ENCODE results near the gene OR2S2.

OR2S2 gene

DNA sequence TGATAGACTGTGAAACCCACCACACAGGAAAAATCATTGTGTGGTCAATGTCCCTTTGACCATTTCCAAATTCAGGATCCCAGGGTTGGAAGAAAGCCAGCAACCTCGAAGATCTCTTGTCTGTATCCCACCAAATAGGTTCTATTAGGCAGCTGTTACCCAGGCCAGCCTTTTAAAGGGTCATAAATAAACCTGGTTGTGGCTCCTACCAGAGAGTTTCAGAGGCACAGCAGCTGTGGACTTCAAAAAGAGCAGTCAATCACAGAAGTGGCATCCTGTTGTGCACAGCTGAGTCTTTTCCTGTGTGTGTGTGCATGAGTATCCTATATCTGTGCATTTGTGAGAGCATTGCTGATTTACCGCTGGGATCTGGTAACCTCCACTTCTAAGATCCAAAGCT is 23.7 kb upstream of the OR2S2 start:
- Histone ChIP-seq H2AFZ (ENCODE audit: low read depth, low read length) (no peak overlapping the region), H3K36me3 (ENCODE audit: control insufficient read depth in 1 of 2, insufficient read depth in 2 of 2, low read depth in 1 of 2, low read length in 2 of 2) (no peaks in the 10 kb centered on the region), H3K79me1 (replicated peaks; ENCODE audit: low read length, poor library complexity, severe bottlenecking) (no peaks in the 10 kb centered on the region), H3K4ac (ENCODE audit: low read depth in 1 of 2, low read length in 2 of 2) (no peak overlapping the region), H2AK5ac (ENCODE audit: low read length, severe bottlenecking) (no peak overlapping the region), H2BK120ac (ENCODE audit: low read depth, low read length) (no peak overlapping the region), H3K4me2 (ENCODE audit: low read length, poor library complexity, severe bottlenecking) (no peak overlapping the region), H2BK12ac (ENCODE audit: low read length in 2 of 2) (no peak overlapping the region), H4K91ac (ENCODE audit: low read length) (no peak overlapping the region), H3K9ac (ENCODE audit: low read length) (no peak overlapping the region), H3K23ac (ENCODE audit: low read length in 2 of 2) (no peak overlapping the region), H2BK5ac (ENCODE audit: low read depth, low read length, poor library complexity, severe bottlenecking) (no peak overlapping the region), H3K27ac (ENCODE audit: low read length, poor library complexity, severe bottlenecking) (no peak overlapping the region), H3K4me3 (ENCODE audit: insufficient read depth in 1 of 2, low read depth in 1 of 2, low read length in 2 of 2) (no peak overlapping the region), H4K8ac (ENCODE audit: low read length) (no peak overlapping the region), H3K9me3 (ENCODE audit: control insufficient read depth, low read length) (no peaks in the 10 kb centered on the region), H2BK15ac (ENCODE audit: low read depth, poor library complexity, severe bottlenecking) (no peak overlapping the region), H3K14ac (ENCODE audit: low read length in 2 of 2) (no peak overlapping the region), H3K4me1 (ENCODE audit: control insufficient read depth, insufficient read depth, low read depth, low read length) (no peaks in the 10 kb centered on the region), H3K18ac (ENCODE audit: low read depth in 1 of 2, low read length in 2 of 2) (no peak overlapping the region), H3K27me3 (ENCODE audit: control insufficient read depth in 1 of 2, insufficient read depth in 1 of 2, low read length in 2 of 2) (peaks cover 13 to 14% of the 10 kb centered on the region in 2 experiments)
- 6% methylated on average over 2 of the region's 2 CpGs for WGBS
- DNase-seq, result no peak

DNA sequence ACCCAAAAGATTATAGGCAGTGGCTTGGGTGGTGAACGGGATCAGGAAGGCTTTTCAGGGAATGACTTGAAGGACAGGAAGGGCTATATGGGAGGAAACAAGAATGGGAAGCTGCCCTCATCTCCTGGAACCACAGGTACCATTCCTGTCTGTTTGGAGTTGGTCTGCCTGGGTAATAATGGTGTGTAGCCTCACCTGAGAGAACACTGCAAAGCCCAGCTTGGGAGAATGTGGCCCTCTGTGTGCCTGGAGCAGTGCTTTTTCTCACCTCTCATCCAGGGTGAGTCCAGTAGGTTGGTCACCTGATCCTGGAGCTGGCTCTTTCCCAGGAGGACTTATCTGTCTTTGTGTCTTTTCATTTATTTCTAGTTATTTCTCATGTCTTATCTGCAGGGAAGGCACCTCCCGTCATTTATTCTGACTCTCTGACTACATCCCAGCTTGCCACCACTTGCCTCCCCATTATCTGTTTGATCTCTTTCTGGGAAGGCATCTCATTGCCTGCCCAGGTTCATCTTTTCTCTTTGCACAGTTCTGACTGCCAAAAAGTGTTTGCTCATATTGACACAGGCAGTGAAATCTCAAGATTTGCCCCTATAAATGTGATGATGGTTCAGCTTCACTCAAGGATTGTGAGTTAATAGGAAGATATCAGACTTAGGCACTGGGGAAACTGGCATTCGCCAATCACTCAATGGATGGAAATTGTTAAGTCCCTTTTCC is 22.5 kb upstream of the OR2S2 start:
- peaks cover 8% of the 10 kb centered on the region for H3K9me3 ChIP-seq (ENCODE audit: control insufficient read depth, low read length)
- DNase-seq, result no peak
- no peak overlapping the region for H4K91ac ChIP-seq (ENCODE audit: low read length)
- no peak overlapping the region for H2AFZ ChIP-seq (ENCODE audit: low read depth, low read length)
- H2BK5ac ChIP-seq (ENCODE audit: low read depth, low read length, poor library complexity, severe bottlenecking), result no peak overlapping the region
- no peak overlapping the region for H4K8ac ChIP-seq (ENCODE audit: low read length)
- H3K14ac ChIP-seq (ENCODE audit: low read length in 2 of 2), result no peak overlapping the region
- H3K23ac ChIP-seq (ENCODE audit: low read length in 2 of 2), result no peak overlapping the region
- no peak overlapping the region for H3K4ac ChIP-seq (ENCODE audit: low read depth in 1 of 2, low read length in 2 of 2)
- H3K79me1 ChIP-seq (replicated peaks; ENCODE audit: low read length, poor library complexity, severe bottlenecking), result no peaks in the 10 kb centered on the region
- no peaks in the 10 kb centered on the region for H3K4me1 ChIP-seq (ENCODE audit: control insufficient read depth, insufficient read depth, low read depth, low read length)
- H2BK120ac ChIP-seq (ENCODE audit: low read depth, low read length), result no peak overlapping the region
- H2BK15ac ChIP-seq (ENCODE audit: low read depth, poor library complexity, severe bottlenecking), result no peak overlapping the region
- no peak overlapping the region for H3K9ac ChIP-seq (ENCODE audit: low read length)
- no peak overlapping the region for H2BK12ac ChIP-seq (ENCODE audit: low read length in 2 of 2)
- no peak overlapping the region for H3K4me3 ChIP-seq (ENCODE audit: insufficient read depth in 1 of 2, low read depth in 1 of 2, low read length in 2 of 2)
- H3K18ac ChIP-seq (ENCODE audit: low read depth in 1 of 2, low read length in 2 of 2), result no peak overlapping the region
- no peak overlapping the region for H3K4me2 ChIP-seq (ENCODE audit: low read length, poor library complexity, severe bottlenecking)
- no peak overlapping the region for H3K27ac ChIP-seq (ENCODE audit: low read length, poor library complexity, severe bottlenecking)
- H3K36me3 ChIP-seq (ENCODE audit: control insufficient read depth in 1 of 2, insufficient read depth in 2 of 2, low read depth in 1 of 2, low read length in 2 of 2), result no peaks in the 10 kb centered on the region
- no peak overlapping the region for H2AK5ac ChIP-seq (ENCODE audit: low read length, severe bottlenecking)
- 82% methylated on average over 3 of the region's 3 CpGs for WGBS
- peaks cover 13 to 17% of the 10 kb centered on the region in 2 experiments for H3K27me3 ChIP-seq (ENCODE audit: control insufficient read depth in 1 of 2, insufficient read depth in 1 of 2, low read length in 2 of 2)

DNA sequence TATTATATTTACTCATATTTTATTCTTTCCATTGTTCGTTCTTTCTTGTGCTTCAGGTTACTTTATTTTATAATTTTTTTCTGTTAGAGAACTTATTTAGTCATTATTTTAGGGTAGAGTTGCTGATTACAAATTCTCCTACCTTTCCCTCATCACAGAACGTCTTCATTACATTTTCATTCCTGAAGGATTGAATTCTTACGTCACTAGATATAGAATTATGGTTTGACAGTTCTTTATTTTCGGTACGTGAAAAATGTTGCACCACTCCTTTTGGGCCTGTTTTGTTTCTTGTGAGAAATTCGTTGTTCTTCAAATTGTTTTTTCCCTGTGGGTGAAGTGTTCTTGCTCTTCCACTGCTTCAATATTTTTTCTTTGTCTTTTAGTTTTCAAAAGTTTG is 20.8 kb upstream of the OR2S2 start:
- H3K4me1 ChIP-seq (ENCODE audit: control insufficient read depth, insufficient read depth, low read depth, low read length), result no peaks in the 10 kb centered on the region
- H4K91ac ChIP-seq (ENCODE audit: low read length), result no peak overlapping the region
- H2BK120ac ChIP-seq (ENCODE audit: low read depth, low read length), result no peak overlapping the region
- H2BK15ac ChIP-seq (ENCODE audit: low read depth, poor library complexity, severe bottlenecking), result no peak overlapping the region
- peaks cover 13 to 17% of the 10 kb centered on the region in 2 experiments for H3K27me3 ChIP-seq (ENCODE audit: control insufficient read depth in 1 of 2, insufficient read depth in 1 of 2, low read length in 2 of 2)
- H3K36me3 ChIP-seq (ENCODE audit: control insufficient read depth in 1 of 2, insufficient read depth in 2 of 2, low read depth in 1 of 2, low read length in 2 of 2), result no peaks in the 10 kb centered on the region
- no peak overlapping the region for H3K4me2 ChIP-seq (ENCODE audit: low read length, poor library complexity, severe bottlenecking)
- no peak overlapping the region for H2BK5ac ChIP-seq (ENCODE audit: low read depth, low read length, poor library complexity, severe bottlenecking)
- no peak overlapping the region for H3K4me3 ChIP-seq (ENCODE audit: insufficient read depth in 1 of 2, low read depth in 1 of 2, low read length in 2 of 2)
- H3K9me3 ChIP-seq (ENCODE audit: control insufficient read depth, low read length), result peaks cover 24% of the 10 kb centered on the region
- H3K14ac ChIP-seq (ENCODE audit: low read length in 2 of 2), result no peak overlapping the region
- 88% methylated on average over 4 of the region's 6 CpGs for WGBS
- no peak overlapping the region for H4K8ac ChIP-seq (ENCODE audit: low read length)
- no peak overlapping the region for H2AFZ ChIP-seq (ENCODE audit: low read depth, low read length)
- no peak overlapping the region for H3K18ac ChIP-seq (ENCODE audit: low read depth in 1 of 2, low read length in 2 of 2)
- DNase-seq, result no peak
- no peak overlapping the region for H3K9ac ChIP-seq (ENCODE audit: low read length)
- no peak overlapping the region for H3K27ac ChIP-seq (ENCODE audit: low read length, poor library complexity, severe bottlenecking)
- no peak overlapping the region for H3K4ac ChIP-seq (ENCODE audit: low read depth in 1 of 2, low read length in 2 of 2)
- H3K23ac ChIP-seq (ENCODE audit: low read length in 2 of 2), result no peak overlapping the region
- no peaks in the 10 kb centered on the region for H3K79me1 ChIP-seq (replicated peaks; ENCODE audit: low read length, poor library complexity, severe bottlenecking)
- no peak overlapping the region for H2BK12ac ChIP-seq (ENCODE audit: low read length in 2 of 2)
- H2AK5ac ChIP-seq (ENCODE audit: low read length, severe bottlenecking), result no peak overlapping the region

DNA sequence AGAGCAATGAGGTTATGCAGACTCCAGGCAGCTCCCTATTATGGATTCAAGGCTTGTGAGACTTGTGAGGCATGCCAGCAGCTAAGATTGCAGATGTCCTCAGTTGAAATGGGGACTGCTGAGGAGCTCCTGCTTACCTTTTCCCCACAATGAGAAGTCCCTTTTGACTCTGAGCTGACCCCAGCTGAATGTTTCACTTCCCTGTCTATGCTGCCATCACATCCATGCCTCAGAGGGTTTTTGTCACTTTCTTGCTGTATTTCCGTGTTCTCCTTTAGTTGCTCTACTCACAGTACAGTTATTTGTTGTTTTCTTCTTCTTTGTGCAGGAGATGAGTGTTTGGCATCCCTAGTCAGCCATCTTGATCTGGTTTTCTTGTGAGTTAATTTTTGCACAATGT is 18.8 kb upstream of the OR2S2 start:
- no peak overlapping the region for H3K4me3 ChIP-seq (ENCODE audit: insufficient read depth in 1 of 2, low read depth in 1 of 2, low read length in 2 of 2)
- no peak overlapping the region for H4K91ac ChIP-seq (ENCODE audit: low read length)
- H2AFZ ChIP-seq (ENCODE audit: low read depth, low read length), result no peak overlapping the region
- no peak overlapping the region for H3K18ac ChIP-seq (ENCODE audit: low read depth in 1 of 2, low read length in 2 of 2)
- H3K36me3 ChIP-seq (ENCODE audit: control insufficient read depth in 1 of 2, insufficient read depth in 2 of 2, low read depth in 1 of 2, low read length in 2 of 2), result no peaks in the 10 kb centered on the region
- peaks cover 6 to 14% of the 10 kb centered on the region in 2 experiments for H3K27me3 ChIP-seq (ENCODE audit: control insufficient read depth in 1 of 2, insufficient read depth in 1 of 2, low read length in 2 of 2)
- no peaks in the 10 kb centered on the region for H3K79me1 ChIP-seq (replicated peaks; ENCODE audit: low read length, poor library complexity, severe bottlenecking)
- no peak overlapping the region for H4K8ac ChIP-seq (ENCODE audit: low read length)
- no peak overlapping the region for H2AK5ac ChIP-seq (ENCODE audit: low read length, severe bottlenecking)
- no peak for DNase-seq
- no peak overlapping the region for H3K23ac ChIP-seq (ENCODE audit: low read length in 2 of 2)
- no peak overlapping the region for H3K9ac ChIP-seq (ENCODE audit: low read length)
- no peak overlapping the region for H2BK5ac ChIP-seq (ENCODE audit: low read depth, low read length, poor library complexity, severe bottlenecking)
- H3K4ac ChIP-seq (ENCODE audit: low read depth in 1 of 2, low read length in 2 of 2), result no peak overlapping the region
- H3K9me3 ChIP-seq (ENCODE audit: control insufficient read depth, low read length), result peaks cover 29% of the 10 kb centered on the region
- no peak overlapping the region for H2BK15ac ChIP-seq (ENCODE audit: low read depth, poor library complexity, severe bottlenecking)
- no peak overlapping the region for H3K27ac ChIP-seq (ENCODE audit: low read length, poor library complexity, severe bottlenecking)
- H2BK120ac ChIP-seq (ENCODE audit: low read depth, low read length), result no peak overlapping the region
- H3K4me1 ChIP-seq (ENCODE audit: control insufficient read depth, insufficient read depth, low read depth, low read length), result no peaks in the 10 kb centered on the region
- 100% methylated on average over 1 of the region's 1 CpG for WGBS
- H3K4me2 ChIP-seq (ENCODE audit: low read length, poor library complexity, severe bottlenecking), result no peak overlapping the region
- H2BK12ac ChIP-seq (ENCODE audit: low read length in 2 of 2), result no peak overlapping the region
- H3K14ac ChIP-seq (ENCODE audit: low read length in 2 of 2), result no peak overlapping the region
